Measurements from ENCODE around the gene L3MBTL4.
"Not testable (repeated sequence)": the region's sequence is repeated elsewhere in the genome, so short reads cannot be mapped to it uniquely, and the experiment has no call there.

Gene L3MBTL4

GRCh38 chr18:6428851-6429395 lies 14.2 kb upstream of the L3MBTL4 start:
- H3K9me3 ChIP-seq (ENCODE audit: control insufficient read depth in 1 of 2, low read length in 2 of 2), result no peaks in the 10 kb centered on the region
- H3K4me3 ChIP-seq (ENCODE audit: low read depth in 1 of 2, low read length in 2 of 2), result no peak overlapping the region
- no peaks in the 10 kb centered on the region for H3K36me3 ChIP-seq (ENCODE audit: control insufficient read depth in 1 of 2, insufficient read depth in 2 of 2, low read length in 2 of 2)
- no peaks in the 10 kb centered on the region for H3K27me3 ChIP-seq (ENCODE audit: low read depth, low read length)
- no peaks in the 10 kb centered on the region for H3K4me1 ChIP-seq (ENCODE audit: control insufficient read depth in 1 of 2, insufficient read depth in 2 of 2, low read length in 2 of 2)
- H3K27ac ChIP-seq (ENCODE audit: low read length), result no peak overlapping the region

- H3K36me3 ChIP-seq (ENCODE audit: control insufficient read depth in 1 of 2, insufficient read depth in 2 of 2, low read length in 2 of 2), result no peaks in the 10 kb centered on the region
- no peaks in the 10 kb centered on the region for H3K27me3 ChIP-seq (ENCODE audit: low read depth, low read length)
- no peak overlapping the region for H3K4me3 ChIP-seq (ENCODE audit: low read depth in 1 of 2, low read length in 2 of 2)
- H3K9me3 ChIP-seq (ENCODE audit: control insufficient read depth in 1 of 2, low read length in 2 of 2), result no peaks in the 10 kb centered on the region
- H3K4me1 ChIP-seq (ENCODE audit: control insufficient read depth in 1 of 2, insufficient read depth in 2 of 2, low read length in 2 of 2), result no peaks in the 10 kb centered on the region
- no peak overlapping the region for H3K27ac ChIP-seq (ENCODE audit: low read length)
These were observed 12.6 kb upstream of the L3MBTL4 start for GRCh38 chr18:6427286-6427685.

- Histone ChIP-seq H3K4me1 (ENCODE audit: control insufficient read depth in 1 of 2, insufficient read depth in 2 of 2, low read length in 2 of 2) (no peaks in the 10 kb centered on the region), H3K4me3 (ENCODE audit: low read depth in 1 of 2, low read length in 2 of 2) (no peak overlapping the region), H3K9me3 (ENCODE audit: control insufficient read depth in 1 of 2, low read length in 2 of 2) (no peaks in the 10 kb centered on the region), H3K36me3 (ENCODE audit: control insufficient read depth in 1 of 2, insufficient read depth in 2 of 2, low read length in 2 of 2) (no peaks in the 10 kb centered on the region), H3K27me3 (ENCODE audit: low read depth, low read length) (no peaks in the 10 kb centered on the region), H3K27ac (ENCODE audit: low read length) (no peak overlapping the region)
These were observed 8.6 kb upstream of the L3MBTL4 start for GRCh38 chr18:6423289-6423688.

GRCh38 chr18:6414118-6414722 lies 491 bp downstream of the L3MBTL4 start:
- Histone ChIP-seq H3K27ac (ENCODE audit: low read length) (peak overlapping the region; percentile 54), H3K27me3 (ENCODE audit: low read depth, low read length) (no peaks in the 10 kb centered on the region), H3K9me3 (ENCODE audit: control insufficient read depth in 1 of 2, low read length in 2 of 2) (no peaks in the 10 kb centered on the region), H3K4me3 (ENCODE audit: low read depth in 1 of 2, low read length in 2 of 2) (peak overlapping the region; percentile 58 to 88), H3K36me3 (ENCODE audit: control insufficient read depth in 1 of 2, insufficient read depth in 2 of 2, low read length in 2 of 2) (no peaks in the 10 kb centered on the region), H3K4me1 (ENCODE audit: control insufficient read depth in 1 of 2, insufficient read depth in 2 of 2, low read length in 2 of 2) (peaks cover 0 to 12% of the 10 kb centered on the region in 2 donors)

GRCh38 chr18:6413579-6414117 lies 1.1 kb downstream of the L3MBTL4 start:
- H3K9me3 ChIP-seq (ENCODE audit: control insufficient read depth in 1 of 2, low read length in 2 of 2), result no peaks in the 10 kb centered on the region
- peak overlapping the region; percentile 58 to 88 for H3K4me3 ChIP-seq (ENCODE audit: low read depth in 1 of 2, low read length in 2 of 2)
- no peaks in the 10 kb centered on the region for H3K36me3 ChIP-seq (ENCODE audit: control insufficient read depth in 1 of 2, insufficient read depth in 2 of 2, low read length in 2 of 2)
- no peaks in the 10 kb centered on the region for H3K27me3 ChIP-seq (ENCODE audit: low read depth, low read length)
- peaks cover 0 to 12% of the 10 kb centered on the region in 2 donors for H3K4me1 ChIP-seq (ENCODE audit: control insufficient read depth in 1 of 2, insufficient read depth in 2 of 2, low read length in 2 of 2)
- peak overlapping the region; percentile 54 for H3K27ac ChIP-seq (ENCODE audit: low read length)

GRCh38 chr18:6412933-6413472 lies 1.7 kb downstream of the L3MBTL4 start:
- Histone ChIP-seq H3K9me3 (ENCODE audit: control insufficient read depth in 1 of 2, low read length in 2 of 2) (no peaks in the 10 kb centered on the region), H3K4me3 (ENCODE audit: low read depth in 1 of 2, low read length in 2 of 2) (peak overlapping the region; percentile 58 to 88), H3K36me3 (ENCODE audit: control insufficient read depth in 1 of 2, insufficient read depth in 2 of 2, low read length in 2 of 2) (no peaks in the 10 kb centered on the region), H3K27me3 (ENCODE audit: low read depth, low read length) (no peaks in the 10 kb centered on the region), H3K27ac (ENCODE audit: low read length) (peak overlapping the region; percentile 54), H3K4me1 (ENCODE audit: control insufficient read depth in 1 of 2, insufficient read depth in 2 of 2, low read length in 2 of 2) (peaks cover 0 to 12% of the 10 kb centered on the region in 2 donors)

- Histone ChIP-seq H3K36me3 (ENCODE audit: control insufficient read depth in 1 of 2, insufficient read depth in 2 of 2, low read length in 2 of 2) (no peaks in the 10 kb centered on the region), H3K4me3 (ENCODE audit: low read depth in 1 of 2, low read length in 2 of 2) (no peak overlapping the region), H3K9me3 (ENCODE audit: control insufficient read depth in 1 of 2, low read length in 2 of 2) (no peaks in the 10 kb centered on the region), H3K4me1 (ENCODE audit: control insufficient read depth in 1 of 2, insufficient read depth in 2 of 2, low read length in 2 of 2) (peaks cover 0 to 12% of the 10 kb centered on the region in 2 donors), H3K27ac (ENCODE audit: low read length) (no peak overlapping the region), H3K27me3 (ENCODE audit: low read depth, low read length) (no peaks in the 10 kb centered on the region)
These were observed 3.3 kb downstream of the L3MBTL4 start for GRCh38 chr18:6411382-6411781.

GRCh38 chr18:6409933-6410332 lies 4.8 kb downstream of the L3MBTL4 start:
- no peak overlapping the region for H3K4me3 ChIP-seq (ENCODE audit: low read depth in 1 of 2, low read length in 2 of 2)
- H3K9me3 ChIP-seq (ENCODE audit: control insufficient read depth in 1 of 2, low read length in 2 of 2), result no peaks in the 10 kb centered on the region
- H3K27ac ChIP-seq (ENCODE audit: low read length), result no peak overlapping the region
- H3K4me1 ChIP-seq (ENCODE audit: control insufficient read depth in 1 of 2, insufficient read depth in 2 of 2, low read length in 2 of 2), result peaks cover 0 to 12% of the 10 kb centered on the region in 2 donors
- H3K36me3 ChIP-seq (ENCODE audit: control insufficient read depth in 1 of 2, insufficient read depth in 2 of 2, low read length in 2 of 2), result no peaks in the 10 kb centered on the region
- no peaks in the 10 kb centered on the region for H3K27me3 ChIP-seq (ENCODE audit: low read depth, low read length)

GRCh38 chr18:6408543-6408942 lies 6.2 kb downstream of the L3MBTL4 start:
- not testable (repeated sequence) for H3K9me3 ChIP-seq (ENCODE audit: control insufficient read depth in 1 of 2, low read length in 2 of 2); H3K4me3 ChIP-seq (ENCODE audit: low read depth in 1 of 2, low read length in 2 of 2); H3K27ac ChIP-seq (ENCODE audit: low read length); H3K4me1 ChIP-seq (ENCODE audit: control insufficient read depth in 1 of 2, insufficient read depth in 2 of 2, low read length in 2 of 2); H3K27me3 ChIP-seq (ENCODE audit: low read depth, low read length); H3K36me3 ChIP-seq (ENCODE audit: control insufficient read depth in 1 of 2, insufficient read depth in 2 of 2, low read length in 2 of 2)

- Histone ChIP-seq H3K4me1 (ENCODE audit: control insufficient read depth in 1 of 2, insufficient read depth in 2 of 2, low read length in 2 of 2) (no peaks in the 10 kb centered on the region), H3K27me3 (ENCODE audit: low read depth, low read length) (no peaks in the 10 kb centered on the region), H3K9me3 (ENCODE audit: control insufficient read depth in 1 of 2, low read length in 2 of 2) (no peaks in the 10 kb centered on the region), H3K27ac (ENCODE audit: low read length) (no peak overlapping the region), H3K4me3 (ENCODE audit: low read depth in 1 of 2, low read length in 2 of 2) (no peak overlapping the region), H3K36me3 (ENCODE audit: control insufficient read depth in 1 of 2, insufficient read depth in 2 of 2, low read length in 2 of 2) (no peaks in the 10 kb centered on the region)
These were observed 7.7 kb downstream of the L3MBTL4 start for GRCh38 chr18:6406910-6407470.

GRCh38 chr18:6406075-6406909 lies 8.4 kb downstream of the L3MBTL4 start:
- Histone ChIP-seq H3K27ac (ENCODE audit: low read length) (no peak overlapping the region), H3K9me3 (ENCODE audit: control insufficient read depth in 1 of 2, low read length in 2 of 2) (no peaks in the 10 kb centered on the region), H3K4me3 (ENCODE audit: low read depth in 1 of 2, low read length in 2 of 2) (no peak overlapping the region)

More at GRCh38 chr18:6406075-6406909, 8.4 kb downstream of the L3MBTL4 start:
- no peaks in the 10 kb centered on the region for H3K27me3 ChIP-seq (ENCODE audit: low read depth, low read length)
- H3K36me3 ChIP-seq (ENCODE audit: control insufficient read depth in 1 of 2, insufficient read depth in 2 of 2, low read length in 2 of 2), result no peaks in the 10 kb centered on the region
- no peaks in the 10 kb centered on the region for H3K4me1 ChIP-seq (ENCODE audit: control insufficient read depth in 1 of 2, insufficient read depth in 2 of 2, low read length in 2 of 2)

Data from muscle layer of duodenum (tissue), 2 donors.